PC-9 (cell line): ENCODE data around the gene MAN2A1. TPM values are rescaled to one million over a fixed set of nuclear protein-coding genes. Genes with fewer than 3 reads are reported as not detected.
A peak's percentile ranks its signal among the peaks of the same experiment; 100 is the strongest.

ENCODE experiments used
- BruUV-seq: library from RNA; stranded (reverse); fragments of 400-500 nt; replicated peaks from 2 replicates; lab custom pipeline; 2021; lab: Mats Ljungman, UMichigan
- CTCF ChIA-PET: fragments of 300-600 bp; sonication (Branson Sonifier 250); formaldehyde crosslinking; loops from one replicate; lab custom pipeline; 2022; ENCODE audit warnings: antibody characterized with exemption; lab: Charles Lee
- POLR2A ChIA-PET: fragments of 300-600 bp; sonication (Branson Sonifier 250); formaldehyde crosslinking; loops from one replicate; lab custom pipeline; 2022; ENCODE audit warnings: antibody characterized with exemption; ENCODE audit not compliant: unreplicated experiment; lab: Charles Lee
- DNase-seq, 2 experiments: peaks; one replicate each; pipeline versions ENCODE4 v3.0.0 to v3.0.0-alpha.2; 2015 to 2022; ENCODE audit warnings: mixed read lengths in 1 of 2
- H2AFZ ChIP-seq: fragments of 200-600 bp; sonication (generic); 2 replicates; pipeline ENCODE4 v1.8.1; 2017; ENCODE audit warnings: antibody characterized with exemption
- H3F3A ChIP-seq: fragments of 200-600 bp; sonication (generic); 2 replicates; pipeline ENCODE4 v1.8.1; 2017; ENCODE audit warnings: antibody characterized with exemption, mild to moderate bottlenecking, low read depth; ENCODE audit not compliant: insufficient read depth
- H3K27ac ChIP-seq: fragments of 200-600 bp; sonication (generic); 2 replicates; pipeline ENCODE4 v1.6.1; 2016; ENCODE audit warnings: mixed run types
- H3K27me3 ChIP-seq: fragments of 200-600 bp; sonication (generic); 2 replicates; pipeline ENCODE4 v1.6.1; 2016; ENCODE audit warnings: low read depth, mixed run types; ENCODE audit not compliant: insufficient read depth
- H3K36me3 ChIP-seq: fragments of 200-600 bp; sonication (generic); 2 replicates; pipeline ENCODE4 v1.6.1; 2016; ENCODE audit warnings: low read depth, mixed run types
- H3K4me1 ChIP-seq: fragments of 200-600 bp; sonication (generic); replicated peaks from 2 replicates; pipeline ENCODE4 v1.6.1; 2016; ENCODE audit warnings: mixed run types; ENCODE audit not compliant: insufficient read depth
- H3K4me2 ChIP-seq: fragments of 200-600 bp; sonication (generic); 2 replicates; pipeline ENCODE4 v1.6.1; 2017; ENCODE audit warnings: mixed run types
- H3K4me3 ChIP-seq: fragments of 200-600 bp; sonication (generic); 2 replicates; pipeline ENCODE4 v1.6.1; 2016; ENCODE audit warnings: mixed run types
- H3K79me2 ChIP-seq: fragments of 200-600 bp; sonication (generic); 2 replicates; pipeline ENCODE4 v1.6.1; 2017; ENCODE audit warnings: low read depth, mixed run types
- H3K9me2 ChIP-seq: fragments of 200-600 bp; sonication (generic); 2 replicates; pipeline ENCODE4 v1.8.1; 2017; ENCODE audit warnings: mild to moderate bottlenecking; ENCODE audit not compliant: insufficient read depth
- H3K9me3 ChIP-seq: fragments of 200-600 bp; sonication (generic); 2 replicates; pipeline ENCODE4 v1.8.1; 2016; ENCODE audit warnings: low read depth; ENCODE audit not compliant: insufficient read depth
- H4K20me1 ChIP-seq: fragments of 200-600 bp; sonication (generic); 2 replicates; pipeline ENCODE4 v1.8.1; 2017; ENCODE audit not compliant: insufficient read depth
- CTCF ChIP-seq: fragments of 200-600 bp; sonication (generic); conservative IDR thresholded peaks from 2 replicates; pipeline ENCODE4 v1.6.1; 2017; ENCODE audit warnings: mixed run types, antibody characterized with exemption, mild to moderate bottlenecking, moderate library complexity
- EZH2 ChIP-seq: fragments of 200-600 bp; sonication (generic); IDR thresholded peaks from 2 replicates; pipeline ENCODE4 v1.8.0; 2017; ENCODE audit warnings: antibody characterized with exemption, low read depth
- intact Hi-C: fragments of 100-400 bp; cut with micrococcal nuclease; formaldehyde crosslinking; loops from one replicate; pipeline ENCODE4 v1.10.0; 2022; ENCODE audit not compliant: unreplicated experiment
- total RNA-seq: library from RNA; stranded (reverse); gene quantifications from 2 replicates; pipeline ENCODE4 v1.2.3, GENCODE V29; 2021

Gene MAN2A1
- total RNA-seq, 1 experiment from 2014 or later = 27.3 TPM

DNA sequence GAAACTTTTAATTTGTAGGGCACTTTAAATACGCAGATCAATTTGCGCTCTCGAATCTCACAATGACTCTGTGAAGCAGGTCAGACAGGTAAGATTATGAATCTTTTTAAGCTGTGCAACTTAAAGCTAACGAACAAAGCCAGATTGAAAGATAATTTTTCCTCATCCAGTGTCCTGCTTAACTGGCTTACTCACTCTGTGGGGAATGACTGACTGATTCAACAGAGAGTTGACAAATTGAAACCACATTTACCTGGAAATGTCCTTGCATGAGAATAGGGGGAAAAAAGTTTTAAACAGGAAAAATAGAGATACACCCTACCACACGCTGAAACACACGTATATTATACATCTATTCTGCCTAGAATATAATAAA is 187.9 kb downstream of the MAN2A1 start:
- Histone ChIP-seq H3K36me3 (no peaks in the 10 kb centered on the region), H4K20me1 (no peaks in the 10 kb centered on the region), H3K27me3 (no peaks in the 10 kb centered on the region), H3K4me2 (peak overlapping the region; percentile 63), H3K4me3 (no peak overlapping the region), H3K79me2 (no peaks in the 10 kb centered on the region), H3K9me3 (no peaks in the 10 kb centered on the region), H2AFZ (peak overlapping the region; percentile 66; the same call in 1 of the 2 replicates), H3K9me2 (no peaks in the 10 kb centered on the region), H3K4me1 (peaks cover 16% of the 10 kb centered on the region), H3K27ac (peak overlapping the region; percentile 10; the same call in 1 of the 2 replicates), H3F3A (peaks cover 7% of the 10 kb centered on the region; the same call in 1 of the 2 replicates)
- TF ChIP-seq EZH2 (no peak), CTCF (no peak)
- POLR2A ChIA-PET = no interaction called here
- CTCF ChIA-PET = no interaction called here
- peak in 1 of 2 experiments; percentile 52 for DNase-seq
- no TSS peak for BruUV-seq
- intact Hi-C loops = no loop called here

DNA sequence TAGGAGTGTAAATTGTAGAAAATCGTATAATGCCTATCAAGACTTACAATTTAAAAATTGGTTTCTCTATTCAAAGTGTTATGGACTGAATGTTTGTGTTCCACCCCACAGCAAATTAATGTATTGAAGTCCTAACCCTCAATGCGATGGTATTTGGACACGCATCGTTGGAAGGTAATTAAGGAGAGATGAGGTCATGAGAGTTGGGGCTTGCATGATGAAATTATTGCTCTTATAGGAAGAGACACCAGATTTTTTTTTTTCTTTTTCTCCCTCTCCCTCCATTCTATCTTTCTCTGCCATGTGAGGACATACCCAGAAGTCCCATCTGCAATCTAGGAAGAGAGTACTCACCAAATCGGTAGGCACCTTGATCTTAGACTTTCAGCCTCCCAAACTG is 189.2 kb downstream of the MAN2A1 start:
- Histone ChIP-seq H3K36me3 (no peaks in the 10 kb centered on the region), H3K27me3 (no peaks in the 10 kb centered on the region), H3K9me2 (no peaks in the 10 kb centered on the region), H3K27ac (no peak overlapping the region), H3K4me2 (no peak overlapping the region), H3F3A (peaks cover 7% of the 10 kb centered on the region; the same call in 1 of the 2 replicates), H4K20me1 (no peaks in the 10 kb centered on the region), H2AFZ (no peak overlapping the region), H3K79me2 (no peaks in the 10 kb centered on the region), H3K4me3 (no peak overlapping the region), H3K4me1 (peaks cover 16% of the 10 kb centered on the region), H3K9me3 (no peaks in the 10 kb centered on the region)
- DNase-seq = no peak
- no TSS peak for BruUV-seq
- TF ChIP-seq CTCF (no peak), EZH2 (no peak)
- CTCF ChIA-PET = no interaction called here
- POLR2A ChIA-PET = no interaction called here
- intact Hi-C loops = no loop called here

- CTCF ChIA-PET = no interaction called here
- BruUV-seq = no TSS peak
Observed at GRCh38 chr5:109880907-109881685, 191.4 kb downstream of the MAN2A1 start.

More at GRCh38 chr5:109880907-109881685, 191.4 kb downstream of the MAN2A1 start:
- Histone ChIP-seq H3K4me3 (no peak overlapping the region), H3K27ac (no peak overlapping the region), H3K27me3 (no peaks in the 10 kb centered on the region), H3F3A (peaks cover 7% of the 10 kb centered on the region; the same call in 1 of the 2 replicates), H3K79me2 (no peaks in the 10 kb centered on the region), H3K4me2 (no peak overlapping the region), H3K4me1 (peaks cover 16% of the 10 kb centered on the region), H3K36me3 (no peaks in the 10 kb centered on the region), H3K9me3 (no peaks in the 10 kb centered on the region), H3K9me2 (no peaks in the 10 kb centered on the region), H4K20me1 (no peaks in the 10 kb centered on the region), H2AFZ (no peak overlapping the region)
- DNase-seq = no peak
- TF ChIP-seq EZH2 (no peak), CTCF (no peak)
- POLR2A ChIA-PET = no interaction called here
- intact Hi-C loops = no loop called here
